SIG-M5 treated with dmso at 0.1 percent for 504 hours (cell line): ENCODE results near the gene APCDD1.
"Not testable (repeated sequence)": the region's sequence is repeated elsewhere in the genome, so short reads cannot be mapped to it uniquely, and the experiment has no call there.

Experiments used
- DNase-seq: peaks from one replicate; lab custom pipeline; 2025; ENCODE audit not compliant: unreplicated experiment; lab: John Stamatoyannopoulos, UW

APCDD1 gene

GRCh38 chr18:10461989-10462388 is 7.6 kb downstream of the APCDD1 start:
- no peak for DNase-seq

GRCh38 chr18:10462597-10462996 is 8.2 kb downstream of the APCDD1 start:
- DNase-seq, result no peak

- DNase-seq, result no peak
Measured at GRCh38 chr18:10463096-10463495, 8.7 kb downstream of the APCDD1 start.

- DNase-seq, result no peak
Measured at GRCh38 chr18:10463741-10464140, 9.3 kb downstream of the APCDD1 start.

GRCh38 chr18:10464161-10464648 is 9.8 kb downstream of the APCDD1 start:
- DNase-seq, result not testable (repeated sequence)

GRCh38 chr18:10465174-10465939 is 10.9 kb downstream of the APCDD1 start:
- no peak for DNase-seq

GRCh38 chr18:10470429-10470828 is 16.0 kb downstream of the APCDD1 start:
- no peak for DNase-seq

GRCh38 chr18:10471574-10471973 is 17.1 kb downstream of the APCDD1 start:
- DNase-seq, result no peak

GRCh38 chr18:10473132-10473531 is 18.7 kb downstream of the APCDD1 start:
- DNase-seq, result no peak

GRCh38 chr18:10474309-10474708 is 19.9 kb downstream of the APCDD1 start:
- DNase-seq, result no peak

GRCh38 chr18:10475276-10475653 is 20.8 kb downstream of the APCDD1 start:
- no peak for DNase-seq

- no peak for DNase-seq
Measured at GRCh38 chr18:10475654-10476291, 21.3 kb downstream of the APCDD1 start.

GRCh38 chr18:10476338-10476791 is 21.9 kb downstream of the APCDD1 start:
- no peak for DNase-seq

- DNase-seq, result no peak
Measured at GRCh38 chr18:10477121-10477862, 22.9 kb downstream of the APCDD1 start.

- DNase-seq, result no peak
Measured at GRCh38 chr18:10477863-10478260, 23.4 kb downstream of the APCDD1 start.

GRCh38 chr18:10481831-10482230 is 27.4 kb downstream of the APCDD1 start:
- no peak for DNase-seq

- DNase-seq, result no peak
Measured at GRCh38 chr18:10482363-10482984, 28.0 kb downstream of the APCDD1 start.

GRCh38 chr18:10482985-10483949 is 28.8 kb downstream of the APCDD1 start:
- DNase-seq, result peak; percentile 59

- DNase-seq, result no peak
Measured at GRCh38 chr18:10485475-10485874, 31.0 kb downstream of the APCDD1 start.

GRCh38 chr18:10486362-10486761 is 31.9 kb downstream of the APCDD1 start:
- no peak for DNase-seq
